ENCODE results near the gene CCDC102A.

CCDC102A gene

DNA sequence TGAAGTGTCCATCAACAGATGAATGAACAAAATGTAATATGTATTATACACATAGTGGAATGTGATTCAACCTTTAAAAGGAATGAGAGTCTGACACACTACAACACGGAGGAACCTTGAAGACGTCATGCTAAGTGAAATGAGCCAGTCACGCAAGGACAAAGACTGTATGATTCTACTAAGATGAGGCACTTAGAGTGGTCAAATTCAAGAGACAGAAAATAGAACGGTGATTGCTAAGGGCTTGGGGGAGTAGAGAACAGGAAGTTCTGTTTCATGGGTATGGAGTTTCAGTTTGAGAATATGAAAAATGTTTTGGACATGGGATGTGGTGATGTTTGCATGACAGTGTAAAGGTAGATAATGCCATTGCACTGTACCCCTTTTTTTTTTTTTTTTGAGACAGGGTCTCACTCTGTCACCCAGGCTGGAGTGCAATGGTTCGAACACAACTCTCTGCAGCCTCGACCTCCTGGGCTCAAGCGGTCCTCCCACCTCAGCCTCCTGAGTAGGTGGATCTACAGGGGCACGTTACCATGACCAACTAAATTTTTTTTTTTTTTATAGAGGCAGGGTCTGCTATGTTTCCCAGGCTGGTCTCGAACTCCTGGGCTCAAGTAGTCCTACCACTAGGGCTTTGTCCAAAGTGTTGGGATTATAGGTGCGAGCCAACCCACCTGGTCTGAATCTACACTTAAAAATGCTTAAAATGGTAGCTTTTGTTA, 2.9 kb upstream of the CCDC102A start:
- peak; percentile 80 for DNase-seq (ENCODE audit: low read depth)
- H3K4me3 ChIP-seq (ENCODE audit: low read depth, low read length): no peak overlapping the region
- TF ChIP-seq POLR2A (IDR thresholded peaks at IDR 0.05; ENCODE audit: extremely low read depth, insufficient read length) (no peak), MYC (IDR thresholded peaks at IDR 0.05; ENCODE audit: low read depth, low read length) (no peak)
- TF ChIP-seq, protein P1, sequence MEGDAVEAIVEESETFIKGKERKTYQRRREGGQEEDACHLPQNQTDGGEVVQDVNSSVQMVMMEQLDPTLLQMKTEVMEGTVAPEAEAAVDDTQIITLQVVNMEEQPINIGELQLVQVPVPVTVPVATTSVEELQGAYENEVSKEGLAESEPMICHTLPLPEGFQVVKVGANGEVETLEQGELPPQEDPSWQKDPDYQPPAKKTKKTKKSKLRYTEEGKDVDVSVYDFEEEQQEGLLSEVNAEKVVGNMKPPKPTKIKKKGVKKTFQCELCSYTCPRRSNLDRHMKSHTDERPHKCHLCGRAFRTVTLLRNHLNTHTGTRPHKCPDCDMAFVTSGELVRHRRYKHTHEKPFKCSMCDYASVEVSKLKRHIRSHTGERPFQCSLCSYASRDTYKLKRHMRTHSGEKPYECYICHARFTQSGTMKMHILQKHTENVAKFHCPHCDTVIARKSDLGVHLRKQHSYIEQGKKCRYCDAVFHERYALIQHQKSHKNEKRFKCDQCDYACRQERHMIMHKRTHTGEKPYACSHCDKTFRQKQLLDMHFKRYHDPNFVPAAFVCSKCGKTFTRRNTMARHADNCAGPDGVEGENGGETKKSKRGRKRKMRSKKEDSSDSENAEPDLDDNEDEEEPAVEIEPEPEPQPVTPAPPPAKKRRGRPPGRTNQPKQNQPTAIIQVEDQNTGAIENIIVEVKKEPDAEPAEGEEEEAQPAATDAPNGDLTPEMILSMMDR (IDR thresholded peaks at IDR 0.05; ENCODE audit: low read depth, low read length): no peak
- TF ChIP-seq, protein P2, sequence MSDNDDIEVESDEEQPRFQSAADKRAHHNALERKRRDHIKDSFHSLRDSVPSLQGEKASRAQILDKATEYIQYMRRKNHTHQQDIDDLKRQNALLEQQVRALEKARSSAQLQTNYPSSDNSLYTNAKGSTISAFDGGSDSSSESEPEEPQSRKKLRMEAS (IDR thresholded peaks at IDR 0.05; ENCODE audit: low read depth, low read length): no peak

DNA sequence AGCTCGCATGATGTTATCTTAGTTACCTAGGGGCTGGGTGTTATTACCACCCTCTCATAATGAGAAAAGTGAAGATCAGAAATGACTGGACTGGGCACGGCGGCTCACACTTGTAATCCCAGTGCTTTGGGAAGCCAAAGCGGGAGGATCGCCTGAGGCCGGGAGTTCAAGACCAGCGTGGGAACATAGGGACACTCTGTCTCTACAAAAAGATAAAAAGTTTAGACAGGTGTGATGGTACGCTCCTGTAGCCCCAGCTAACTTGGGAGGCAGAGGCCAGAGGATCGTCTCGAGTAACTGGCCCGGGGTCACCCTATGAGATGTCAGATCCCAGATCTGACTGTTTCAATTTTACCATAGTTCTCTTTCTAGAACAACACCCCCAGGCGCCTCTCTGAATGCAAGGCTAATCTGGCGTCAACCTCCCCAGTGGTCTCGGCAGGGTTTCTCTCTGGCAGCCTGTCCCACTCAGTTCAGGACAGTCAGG, 1.9 kb upstream of the CCDC102A start:
- TF ChIP-seq, protein P2 (IDR thresholded peaks at IDR 0.05; ENCODE audit: low read depth, low read length): no peak
- TF ChIP-seq, protein P1 (IDR thresholded peaks at IDR 0.05; ENCODE audit: low read depth, low read length): no peak
- TF ChIP-seq POLR2A (IDR thresholded peaks at IDR 0.05; ENCODE audit: extremely low read depth, insufficient read length): no peak
- no peak for TF ChIP-seq MYC (IDR thresholded peaks at IDR 0.05; ENCODE audit: low read depth, low read length)

DNA sequence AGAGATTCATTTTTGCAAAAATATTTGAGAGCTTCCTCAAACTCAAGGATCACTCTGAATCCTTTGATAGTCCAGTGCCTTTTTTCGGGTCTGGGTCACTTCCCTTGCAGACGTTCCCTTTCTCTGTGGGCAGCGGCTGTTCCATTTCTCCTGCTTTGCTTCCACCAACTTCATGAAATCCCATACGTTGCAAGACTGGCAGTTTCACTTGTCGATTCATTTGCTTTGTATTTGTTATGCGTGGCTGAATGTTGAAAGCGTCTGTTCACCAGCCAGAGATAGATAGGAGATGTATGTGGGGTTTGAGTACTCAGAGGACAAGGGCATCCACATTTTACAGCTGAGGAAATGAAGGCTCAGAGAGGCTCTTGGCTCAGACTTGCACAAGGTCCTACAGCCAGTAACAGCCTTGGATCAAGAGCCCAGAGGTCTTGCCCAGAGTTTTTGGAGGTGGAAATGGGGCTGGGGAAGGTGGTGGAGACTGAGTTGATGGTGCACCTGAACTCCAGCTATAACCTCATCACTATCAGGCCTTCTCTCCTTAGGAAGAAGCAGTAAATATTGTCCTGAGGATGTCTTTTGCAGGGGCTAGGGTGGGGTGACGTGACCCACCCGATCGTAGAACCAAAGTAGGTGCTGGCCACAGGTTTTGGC, 1.3 kb upstream of the CCDC102A start:
- TF ChIP-seq MYC (IDR thresholded peaks at IDR 0.05; ENCODE audit: low read depth, low read length) (no peak), POLR2A (IDR thresholded peaks at IDR 0.05; ENCODE audit: extremely low read depth, insufficient read length) (no peak)
- TF ChIP-seq, protein P2 (IDR thresholded peaks at IDR 0.05; ENCODE audit: low read depth, low read length): no peak
- TF ChIP-seq, protein P1 (IDR thresholded peaks at IDR 0.05; ENCODE audit: low read depth, low read length): no peak
- H3K4me3 ChIP-seq (ENCODE audit: low read depth, low read length): no peak overlapping the region
- peak; percentile 47 for DNase-seq (ENCODE audit: low read depth)

More for the DNA sequence above, 1.9 kb upstream of the CCDC102A start:
- no peak overlapping the region for H3K4me3 ChIP-seq (ENCODE audit: low read depth, low read length)
- DNase-seq (ENCODE audit: low read depth): no peak

DNA sequence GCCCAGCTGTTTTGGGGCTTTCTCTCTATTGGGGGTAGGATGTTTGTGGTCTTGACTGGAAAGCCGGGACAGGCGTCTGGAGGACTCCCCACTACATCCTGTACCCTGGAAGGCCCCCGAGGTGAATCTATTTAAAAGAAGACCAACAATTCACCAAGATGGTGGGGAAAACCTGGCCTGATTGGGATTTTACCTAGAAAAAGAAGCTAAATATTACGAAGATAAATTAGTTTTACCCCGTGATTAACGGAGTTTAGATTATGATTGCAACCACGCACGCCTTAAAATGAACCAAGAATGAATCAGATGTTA, 779 bp upstream of the CCDC102A start:
- no peak for DNase-seq (ENCODE audit: low read depth)
- TF ChIP-seq, protein P1 (IDR thresholded peaks at IDR 0.05; ENCODE audit: low read depth, low read length): no peak
- no peak for TF ChIP-seq MYC (IDR thresholded peaks at IDR 0.05; ENCODE audit: low read depth, low read length)
- TF ChIP-seq, protein P2 (IDR thresholded peaks at IDR 0.05; ENCODE audit: low read depth, low read length): no peak
- TF ChIP-seq POLR2A (IDR thresholded peaks at IDR 0.05; ENCODE audit: extremely low read depth, insufficient read length): no peak
- peak overlapping the region; percentile 60 for H3K4me3 ChIP-seq (ENCODE audit: low read depth, low read length)

DNA sequence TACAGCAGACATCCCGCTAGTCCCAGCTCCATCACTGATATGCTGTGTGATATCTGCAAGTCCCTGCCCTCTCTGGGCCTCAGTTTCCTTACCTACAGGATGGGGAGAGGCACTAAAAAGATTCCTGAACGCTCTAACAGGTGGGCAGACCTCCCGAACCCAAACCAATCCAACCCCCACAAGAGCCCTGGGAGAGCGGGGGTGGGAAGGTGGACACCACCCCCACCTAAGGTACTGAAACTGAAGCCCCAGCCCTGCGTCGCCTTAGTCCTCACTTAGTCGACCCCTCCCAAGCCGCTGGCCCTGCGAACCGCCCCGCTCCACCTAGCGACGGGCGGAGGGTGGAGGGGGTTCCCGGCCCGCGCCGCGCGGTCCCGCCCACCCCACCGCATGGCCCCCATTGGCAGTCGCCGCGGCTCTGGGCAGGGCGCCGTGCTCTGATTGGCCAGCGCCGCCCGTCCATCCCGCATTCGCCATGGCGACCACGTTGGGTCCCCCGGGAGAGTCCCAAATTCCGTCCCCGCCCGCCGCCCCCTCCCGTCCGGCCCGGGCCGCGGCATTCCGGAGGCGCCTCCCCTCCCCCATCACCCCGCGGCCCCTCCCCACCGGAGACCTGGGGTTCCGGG, 578 bp downstream of the CCDC102A start:
- TF ChIP-seq, protein P2 (IDR thresholded peaks at IDR 0.05; ENCODE audit: low read depth, low read length): no peak
- TF ChIP-seq MYC (IDR thresholded peaks at IDR 0.05; ENCODE audit: low read depth, low read length) (no peak), POLR2A (IDR thresholded peaks at IDR 0.05; ENCODE audit: extremely low read depth, insufficient read length) (no peak)
- TF ChIP-seq, protein P1 (IDR thresholded peaks at IDR 0.05; ENCODE audit: low read depth, low read length): no peak
- peak; percentile 94 for DNase-seq (ENCODE audit: low read depth)
- peak overlapping the region; percentile 59 for H3K4me3 ChIP-seq (ENCODE audit: low read depth, low read length)
